Activated CD8-positive, alpha-beta memory T cell treated with anti-CD3 and anti-CD28 coated beads for 36 hours (primary cell): ENCODE measurements around the gene WDR18. TPM values are rescaled to one million over a fixed set of nuclear protein-coding genes. Genes with fewer than 3 reads are reported as not detected.

Experiments used
- CTCF ChIA-PET: fragments of 350-600 bp; sonication (Branson Sonifier 250); formaldehyde crosslinking; loops from one replicate; lab custom pipeline; 2021; ENCODE audit warnings: antibody characterized with exemption; lab: Charles Lee
- POLR2A ChIA-PET: fragments of 350-600 bp; sonication (Branson Sonifier 250); formaldehyde crosslinking; loops from one replicate; lab custom pipeline; 2021; ENCODE audit warnings: antibody characterized with exemption; lab: Charles Lee
- total RNA-seq, 2 experiments: library from RNA; stranded (reverse); gene quantifications; one replicate each; pipeline ENCODE4 v1.2.3, GENCODE V29; 2021

The WDR18 gene
- total RNA-seq, 2 experiments from 2014 or later: 121 to 126 TPM

- POLR2A ChIA-PET: no interaction called here
- CTCF ChIA-PET: interaction anchor here (0.9 to 2.2 kb wide), 6 partner anchors 9 to 49 kb away, joined by 3 to 7 read pairs (median 4); no protein-coding TSS in a partner anchor
These were observed 57.2 kb downstream of the WDR18 start for GRCh38 chr19:1041272-1041834.

- ChIA-PET POLR2A (interaction anchor here (1.1 kb wide), 1 partner anchor 49 kb away, joined by 7 read pairs; no protein-coding TSS in a partner anchor), CTCF (interaction anchor here (0.5 to 2.2 kb wide), 5 partner anchors 10 to 76 kb away, joined by 3 to 7 read pairs (median 5); no protein-coding TSS in a partner anchor)
These were observed 57.9 kb downstream of the WDR18 start for GRCh38 chr19:1041835-1042685.

- CTCF ChIA-PET: interaction anchor here (0.6 to 2.2 kb wide), 3 partner anchors 14 to 388 kb away, joined by 3 to 6 read pairs (median 3); no protein-coding TSS in a partner anchor
- POLR2A ChIA-PET: interaction anchor here (1.1 kb wide), 1 partner anchor 48 kb away, joined by 7 read pairs; no protein-coding TSS in a partner anchor
These were observed 58.8 kb downstream of the WDR18 start for GRCh38 chr19:1042689-1043511.

Other genes starting within 250 kb of the WDR18 start
- not detected for gene MISP, start 233.2 kb upstream of the WDR18 start, total RNA-seq
- 100 to 1,000 TPM; 872 to 908 TPM for gene PTBP1, start 186.9 kb upstream of the WDR18 start, total RNA-seq
- not detected for gene PLPPR3, start 162.4 kb upstream of the WDR18 start, total RNA-seq
- not detected for gene AZU1, start 156.5 kb upstream of the WDR18 start, total RNA-seq
- gene PRTN3, start 143.3 kb upstream of the WDR18 start, total RNA-seq: not detected
- gene ELANE, start 132.0 kb upstream of the WDR18 start, total RNA-seq: not detected
- gene CFD, start 124.7 kb upstream of the WDR18 start, total RNA-seq: 1 to 10 TPM; 1.4 to 1.7 TPM
- gene MED16, start 91.2 kb upstream of the WDR18 start, total RNA-seq: 10 to 100 TPM; 42.8 to 46.8 TPM
- not detected for gene RNU6-9, start 90.9 kb upstream of the WDR18 start, total RNA-seq
- gene R3HDM4, start 71.1 kb upstream of the WDR18 start, total RNA-seq: 10 to 100 TPM; 55.8 to 56.9 TPM
- 1 to 10 TPM; 6.7 to 7.2 TPM for gene KISS1R, start 67.0 kb upstream of the WDR18 start, total RNA-seq
- 10 to 100 TPM; 18.8 to 19.0 TPM for gene ARID3A, start 58.3 kb upstream of the WDR18 start, total RNA-seq
- gene GRIN3B, start 16.1 kb downstream of the WDR18 start, total RNA-seq: not detected
- 100 to 1,000 TPM; 132 to 141 TPM for gene TMEM259, start 36.8 kb downstream of the WDR18 start, total RNA-seq
- not detected for gene RNU6-2, start 37.2 kb downstream of the WDR18 start, total RNA-seq
- gene CNN2, start 42.3 kb downstream of the WDR18 start, total RNA-seq: 10 to 100 TPM; 64.2 to 71.2 TPM
- gene ABCA7, start 55.8 kb downstream of the WDR18 start, total RNA-seq: 10 to 100 TPM; 16.1 to 17.2 TPM
- 100 to 1,000 TPM; 148 to 154 TPM for gene ARHGAP45, start 82.8 kb downstream of the WDR18 start, total RNA-seq
- 100 to 1,000 TPM; 272 to 275 TPM for gene POLR2E, start 111.0 kb downstream of the WDR18 start, total RNA-seq
- 100 to 1,000 TPM; 205 to 209 TPM for gene GPX4, start 119.6 kb downstream of the WDR18 start, total RNA-seq
- 10 to 100 TPM; 56.6 to 59.0 TPM for gene SBNO2, start 189.9 kb downstream of the WDR18 start, total RNA-seq
- gene STK11, start 221.4 kb downstream of the WDR18 start, total RNA-seq: 10 to 100 TPM; 58.7 to 62.5 TPM